T-helper 17 cell (primary cell): ENCODE data around the gene ITPR1. TPM values are rescaled to one million over a fixed set of nuclear protein-coding genes. Genes with fewer than 3 reads are reported as not detected.

Source experiments
- ATAC-seq: fragments of 150-1000 bp; cut with Tn5 transposase; 2 replicates; pipeline ENCODE4 v1.10.0; 2021; ENCODE audit warnings: mild to moderate bottlenecking, moderate library complexity
- DNase-seq, 3 donors: peaks; one replicate each; pipeline versions ENCODE4 v3.0.0 to v3.0.0-alpha.2; 2020 to 2021
- H3K9me3 ChIP-seq: one replicate; pipeline ENCODE4 v1.7.0; 2013; ENCODE audit warnings: low read length, mild to moderate bottlenecking; ENCODE audit not compliant: control insufficient read depth, poor library complexity, severe bottlenecking
- H3K27ac Mint-ChIP-seq: one replicate; pipeline ENCODE4 v1.8.0; 2022; ENCODE audit warnings: mild to moderate bottlenecking, moderate library complexity, mixed read lengths
- H3K27me3 Mint-ChIP-seq: one replicate; pipeline ENCODE4 v1.8.0; 2022; ENCODE audit warnings: mixed read lengths
- H3K36me3 Mint-ChIP-seq: one replicate; pipeline ENCODE4 v1.8.0; 2022; ENCODE audit warnings: low read depth, mixed read lengths
- H3K4me1 Mint-ChIP-seq: one replicate; pipeline ENCODE4 v1.8.0; 2022; ENCODE audit warnings: mild to moderate bottlenecking, mixed read lengths
- H3K4me3 Mint-ChIP-seq: one replicate; pipeline ENCODE4 v1.8.0; 2022; ENCODE audit warnings: mild to moderate bottlenecking, moderate library complexity, mixed read lengths
- total RNA-seq, 4 donors: library from RNA in 2 of 4; stranded (reverse) in 2 of 4; gene quantifications; one replicate each; pipeline ENCODE4 v1.2.3 and lab custom pipeline; 2022 to 2026

Gene ITPR1
- total RNA-seq, 2 donors from 2014 or later: 92.0 to 102 TPM

- no peaks in the 10 kb centered on the region for H3K27me3 Mint-ChIP-seq
- H3K4me1 Mint-ChIP-seq: peaks cover 49% of the 10 kb centered on the region
- no peaks in the 10 kb centered on the region for H3K36me3 Mint-ChIP-seq
- peak; percentile 63 for ATAC-seq
- peak overlapping the region; percentile 92 for H3K27ac Mint-ChIP-seq
- peak overlapping the region; percentile 49 for H3K4me3 Mint-ChIP-seq
- H3K9me3 ChIP-seq: no peaks in the 10 kb centered on the region
- DNase-seq: no peak
Measured at GRCh38 chr3:4736284-4736861, 243.2 kb downstream of the ITPR1 start.

DNA sequence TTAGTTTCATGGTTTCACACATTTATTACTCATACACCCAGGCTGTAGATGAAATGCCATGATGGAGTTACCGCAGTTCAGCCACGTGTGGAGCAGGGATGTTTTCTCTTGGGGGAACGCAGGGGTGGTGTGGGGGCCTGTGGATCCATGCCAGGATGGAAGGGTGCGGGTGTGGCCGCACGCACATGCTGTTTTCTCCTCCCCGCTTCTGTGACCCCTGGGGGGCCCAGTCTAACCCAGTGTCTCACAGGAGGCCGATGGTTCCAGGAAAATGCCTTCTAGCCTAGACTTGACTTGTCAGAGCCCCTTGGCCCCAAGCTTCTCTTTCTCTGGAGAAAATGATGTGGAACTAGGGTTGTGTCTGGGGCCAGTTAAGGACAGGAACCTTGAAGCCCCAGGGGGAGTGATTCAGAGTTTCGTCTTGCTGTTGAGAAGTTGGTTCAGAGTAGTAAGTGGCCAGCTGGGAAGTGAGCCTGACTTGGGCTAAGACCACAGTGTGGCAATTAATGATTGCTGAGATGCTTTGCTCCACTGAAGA lies 245.7 kb downstream of the ITPR1 start:
- no peak for DNase-seq
- no peak for ATAC-seq
- H3K36me3 Mint-ChIP-seq: no peaks in the 10 kb centered on the region
- no peaks in the 10 kb centered on the region for H3K9me3 ChIP-seq
- H3K27me3 Mint-ChIP-seq: no peaks in the 10 kb centered on the region
- peak overlapping the region; percentile 100 for H3K27ac Mint-ChIP-seq
- peak overlapping the region; percentile 42 for H3K4me3 Mint-ChIP-seq
- peaks cover 49% of the 10 kb centered on the region for H3K4me1 Mint-ChIP-seq

DNA sequence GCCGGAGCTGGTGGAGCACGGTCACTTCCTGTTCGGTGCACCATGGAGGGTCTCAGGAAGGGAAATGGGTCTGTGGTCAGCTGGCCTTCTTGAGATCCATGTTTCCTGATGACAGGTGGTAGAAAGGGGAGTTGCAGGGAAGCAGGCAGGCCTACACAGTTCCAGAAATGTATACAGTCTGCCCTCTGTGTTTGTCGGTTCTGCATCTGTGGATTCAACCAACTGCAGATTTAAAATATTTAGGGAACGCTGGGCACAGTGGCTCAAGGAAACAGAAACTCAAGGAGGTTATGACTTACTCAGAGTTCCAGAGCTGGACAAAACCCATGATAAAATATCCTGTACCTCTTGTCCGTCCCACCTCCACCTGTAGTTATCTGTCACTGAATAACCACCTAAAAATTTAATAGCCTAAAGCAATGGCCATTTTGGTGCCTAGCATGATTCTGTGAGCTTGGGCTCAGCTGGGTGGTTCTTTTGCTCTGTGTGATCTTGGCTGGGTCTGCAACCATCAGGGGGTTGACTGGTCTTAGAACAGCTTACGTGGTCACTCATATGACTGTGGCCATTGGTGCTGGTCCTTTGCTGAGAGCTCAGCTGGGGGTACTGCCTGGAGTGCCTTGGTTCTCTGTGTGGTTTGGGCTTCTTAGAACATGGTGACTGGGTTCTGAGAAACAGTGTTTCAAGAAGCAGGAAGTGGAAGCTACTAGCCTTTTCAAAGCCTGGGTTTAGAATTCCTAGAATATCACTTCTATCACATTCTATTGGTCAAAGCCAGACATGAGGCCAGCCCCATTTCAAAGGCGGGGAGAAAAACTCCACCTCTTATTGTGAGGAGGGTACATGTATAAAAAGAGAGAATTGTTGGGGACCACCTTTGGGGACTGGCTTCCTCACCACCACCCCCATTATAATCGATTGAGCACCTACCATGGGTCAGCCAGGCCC lies 246.4 kb downstream of the ITPR1 start:
- H3K4me3 Mint-ChIP-seq: peak overlapping the region; percentile 42
- no peaks in the 10 kb centered on the region for H3K36me3 Mint-ChIP-seq
- H3K27ac Mint-ChIP-seq: peak overlapping the region; percentile 100
- no peaks in the 10 kb centered on the region for H3K27me3 Mint-ChIP-seq
- ATAC-seq (peak; percentile 32), DNase-seq (no peak)
- H3K9me3 ChIP-seq: no peaks in the 10 kb centered on the region
- H3K4me1 Mint-ChIP-seq: peaks cover 52% of the 10 kb centered on the region

- H3K4me1 Mint-ChIP-seq: peaks cover 54% of the 10 kb centered on the region
- peak; percentile 10 for ATAC-seq
- H3K36me3 Mint-ChIP-seq: no peaks in the 10 kb centered on the region
- peak overlapping the region; percentile 100 for H3K27ac Mint-ChIP-seq
- peak overlapping the region; percentile 60 for H3K4me3 Mint-ChIP-seq
- DNase-seq: no peak
- H3K9me3 ChIP-seq: no peaks in the 10 kb centered on the region
- H3K27me3 Mint-ChIP-seq: no peaks in the 10 kb centered on the region
Measured at GRCh38 chr3:4740397-4741105, 247.4 kb downstream of the ITPR1 start.

GRCh38 chr3:4741106-4741403 lies 247.9 kb downstream of the ITPR1 start:
- Mint-ChIP-seq H3K36me3 (no peaks in the 10 kb centered on the region), H3K27me3 (no peaks in the 10 kb centered on the region), H3K4me3 (peak overlapping the region; percentile 60), H3K4me1 (peaks cover 55% of the 10 kb centered on the region), H3K27ac (peak overlapping the region; percentile 100)
- no peak for DNase-seq
- no peak for ATAC-seq
- H3K9me3 ChIP-seq: no peaks in the 10 kb centered on the region

DNA sequence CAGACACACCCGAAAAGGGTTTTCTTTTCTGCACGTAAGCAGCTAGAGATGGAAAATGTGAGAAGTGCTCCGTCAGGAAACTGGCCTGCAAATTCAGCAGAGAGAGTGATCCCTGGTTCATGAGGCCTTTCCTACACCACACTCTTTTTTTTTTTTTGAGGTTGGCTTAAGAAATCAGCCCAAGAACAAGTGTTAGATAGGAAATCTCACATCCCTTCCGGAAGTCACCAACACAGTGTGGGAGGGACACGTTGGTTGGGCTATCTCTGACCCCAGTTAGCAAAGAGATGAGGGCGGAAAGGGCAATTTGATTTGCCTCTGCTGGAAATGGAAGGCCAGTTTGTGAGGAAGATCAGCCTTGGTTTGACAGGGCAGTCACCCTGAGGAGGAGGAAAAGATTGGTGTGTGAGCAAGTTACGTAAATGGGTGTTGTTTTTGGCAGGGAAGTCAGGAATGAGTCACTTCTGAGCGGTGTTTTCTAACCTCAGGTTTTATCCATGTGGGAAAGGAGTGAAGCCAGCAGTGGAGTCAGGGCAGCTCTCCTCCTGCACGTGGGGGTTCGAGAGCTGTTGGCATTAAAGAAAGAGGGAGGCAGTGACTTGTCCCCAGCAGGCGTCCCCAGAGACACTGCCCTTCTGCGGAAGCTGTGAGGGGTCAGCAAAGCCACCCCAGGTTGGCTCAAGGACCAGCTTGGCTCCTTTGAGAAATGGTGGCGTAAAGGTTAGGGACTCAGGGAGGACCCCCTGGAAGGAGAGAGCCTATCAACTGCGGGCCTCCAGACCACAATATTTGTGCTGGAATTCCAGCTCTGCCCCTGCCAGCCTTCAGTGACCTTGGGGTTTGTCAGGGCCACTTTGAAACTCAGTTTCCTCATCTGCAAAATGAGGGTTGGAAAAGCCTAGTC lies 248.5 kb downstream of the ITPR1 start:
- H3K4me3 Mint-ChIP-seq: peak overlapping the region; percentile 61
- peaks cover under 1% of the 10 kb centered on the region for H3K36me3 Mint-ChIP-seq
- H3K27ac Mint-ChIP-seq: peak overlapping the region; percentile 100
- H3K4me1 Mint-ChIP-seq: peaks cover 49% of the 10 kb centered on the region
- DNase-seq (no peak), ATAC-seq (peak; percentile 29)
- no peaks in the 10 kb centered on the region for H3K9me3 ChIP-seq
- no peaks in the 10 kb centered on the region for H3K27me3 Mint-ChIP-seq

DNA sequence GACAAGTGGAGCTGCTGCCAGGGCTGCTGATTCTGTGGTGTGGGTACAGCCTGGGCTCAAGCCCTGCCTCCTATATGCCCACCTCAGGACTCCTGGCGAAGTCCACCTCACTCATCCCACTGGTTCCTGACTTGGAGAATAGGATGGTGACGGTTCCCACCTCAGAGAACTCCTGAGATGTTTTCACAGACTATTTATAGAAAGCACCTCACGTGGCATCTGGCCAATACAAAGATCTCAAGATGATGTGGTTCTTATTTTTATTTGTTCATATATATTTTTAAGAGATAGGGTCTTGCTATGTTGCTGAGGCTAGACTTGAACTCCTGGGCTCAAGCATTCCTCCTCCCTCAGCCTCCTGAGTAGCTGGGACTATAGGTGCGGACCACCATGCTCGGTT lies 249.2 kb downstream of the ITPR1 start:
- ATAC-seq: no peak
- no peaks in the 10 kb centered on the region for H3K9me3 ChIP-seq
- no peaks in the 10 kb centered on the region for H3K27me3 Mint-ChIP-seq
- peak overlapping the region; percentile 100 for H3K27ac Mint-ChIP-seq
- H3K4me3 Mint-ChIP-seq: no peak overlapping the region
- peaks cover 5% of the 10 kb centered on the region for H3K36me3 Mint-ChIP-seq
- no peak for DNase-seq
- peaks cover 42% of the 10 kb centered on the region for H3K4me1 Mint-ChIP-seq

GRCh38 chr3:4743371-4743770 lies 250.2 kb downstream of the ITPR1 start:
- DNase-seq: no peak
- ATAC-seq: no peak
- Mint-ChIP-seq H3K4me1 (peaks cover 33% of the 10 kb centered on the region), H3K27me3 (no peaks in the 10 kb centered on the region), H3K36me3 (peaks cover 5% of the 10 kb centered on the region), H3K4me3 (no peak overlapping the region), H3K27ac (peak overlapping the region; percentile 100)
- H3K9me3 ChIP-seq: no peaks in the 10 kb centered on the region

DNA sequence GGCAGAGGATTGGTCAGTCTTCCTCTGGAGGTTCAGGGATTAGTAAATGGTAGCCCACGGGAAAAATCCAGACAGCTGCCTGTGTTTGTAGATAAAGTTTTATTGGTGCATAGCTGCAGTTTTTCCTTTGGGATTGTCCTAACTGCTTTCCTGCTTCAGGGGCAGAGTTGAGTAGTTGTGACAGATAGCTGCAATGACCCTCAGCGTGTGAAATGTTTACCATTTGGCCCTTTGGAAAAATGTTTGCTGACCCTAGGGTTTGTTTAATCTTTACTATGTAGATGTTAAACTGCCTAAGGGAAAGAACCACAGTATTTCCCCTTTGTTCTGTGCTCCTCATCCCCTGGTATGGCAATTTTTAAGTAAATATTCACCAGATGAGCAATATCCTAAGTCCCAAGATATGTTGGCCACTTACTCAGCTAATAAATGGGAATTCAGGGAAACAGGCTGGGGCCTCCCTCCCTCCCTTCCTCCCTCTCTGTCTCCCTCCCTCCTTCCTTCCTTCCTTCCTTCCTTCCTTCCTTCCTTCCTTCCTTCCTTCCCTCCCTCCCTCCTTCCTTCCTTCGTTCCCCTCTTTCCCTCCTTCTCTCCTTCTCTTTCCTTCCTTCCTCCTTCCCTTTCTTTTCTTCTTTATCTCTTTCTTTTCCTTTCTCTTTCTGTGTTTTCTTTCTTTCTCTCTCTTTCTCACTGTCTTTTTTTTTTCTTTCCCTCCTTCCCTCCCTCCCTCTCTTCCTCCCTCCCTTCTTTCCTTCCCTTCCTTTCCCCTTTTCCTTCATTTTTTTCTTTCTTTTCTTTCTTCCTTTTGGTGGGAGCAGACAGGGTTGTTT lies 251.5 kb downstream of the ITPR1 start:
- DNase-seq (no peak), ATAC-seq (no peak)
- Mint-ChIP-seq H3K4me1 (peaks cover 37% of the 10 kb centered on the region), H3K27me3 (no peaks in the 10 kb centered on the region), H3K36me3 (peaks cover 5% of the 10 kb centered on the region), H3K27ac (peak overlapping the region; percentile 100), H3K4me3 (no peak overlapping the region)
- no peaks in the 10 kb centered on the region for H3K9me3 ChIP-seq

- H3K27me3 Mint-ChIP-seq: no peaks in the 10 kb centered on the region
- DNase-seq: no peak
- peaks cover 40% of the 10 kb centered on the region for H3K4me1 Mint-ChIP-seq
- H3K4me3 Mint-ChIP-seq: no peak overlapping the region
- peaks cover 5% of the 10 kb centered on the region for H3K36me3 Mint-ChIP-seq
- peak overlapping the region; percentile 100 for H3K27ac Mint-ChIP-seq
- ATAC-seq: no peak
- no peaks in the 10 kb centered on the region for H3K9me3 ChIP-seq
Measured at GRCh38 chr3:4745235-4745610, 252.1 kb downstream of the ITPR1 start.

- no peak overlapping the region for H3K4me3 Mint-ChIP-seq
- H3K9me3 ChIP-seq: no peaks in the 10 kb centered on the region
- no peak for ATAC-seq
- H3K4me1 Mint-ChIP-seq: peaks cover 40% of the 10 kb centered on the region
- H3K36me3 Mint-ChIP-seq: peaks cover 5% of the 10 kb centered on the region
- DNase-seq: no peak
- peak overlapping the region; percentile 100 for H3K27ac Mint-ChIP-seq
- H3K27me3 Mint-ChIP-seq: no peaks in the 10 kb centered on the region
Measured at GRCh38 chr3:4746241-4746958, 253.3 kb downstream of the ITPR1 start.
